ENCODE measurements around the gene EDNRA.

DNA sequence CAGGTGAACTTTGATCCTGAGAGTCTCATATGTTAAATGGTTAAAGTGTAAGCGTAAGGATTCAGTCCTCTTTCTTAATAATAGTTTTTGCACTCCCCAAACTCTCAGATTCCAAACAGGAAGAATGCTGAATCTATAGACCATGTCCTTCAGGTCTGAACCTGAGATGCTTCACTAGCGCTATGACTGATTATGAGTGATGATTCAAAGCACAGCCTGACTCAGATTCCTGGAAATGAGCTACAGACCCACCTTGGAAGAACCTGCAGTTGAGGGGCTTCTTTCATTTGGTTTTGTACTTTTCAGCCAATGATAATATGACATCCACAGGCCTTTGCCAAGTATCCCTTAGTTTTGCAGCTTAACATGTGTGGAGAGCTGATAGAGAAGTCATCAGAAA lies 1.4 kb downstream of the EDNRA start:
- TF ChIP-seq CTCF (conservative IDR thresholded peaks at IDR 0.05 in 1 of 2, IDR thresholded peaks at IDR 0.05 in 1 of 2; ENCODE audit: extremely low read depth in 1 of 2, insufficient read depth in 1 of 2, low read depth in 1 of 2, low read length in 2 of 2) (no peak), EZH2 (IDR thresholded peaks at IDR 0.05; ENCODE audit: borderline replicate concordance, low read length) (no peak)
